ENCODE data around the gene PTPRN. TPM values are rescaled to one million over a fixed set of nuclear protein-coding genes. Genes with fewer than 3 reads are reported as not detected.
A peak's percentile ranks its signal among the peaks of the same experiment; 100 is the strongest.

PTPRN gene
- total and polyA plus RNA-seq, 2 of the 8 experiments (the other 6 are each of a cell fraction or from before 2014, with no cell fraction given), result 5.4 to 8.2 TPM

GRCh38 chr2:219280651-219281050, 28.6 kb downstream of the PTPRN start:
- H3K27ac ChIP-seq (ENCODE audit: low read depth, low read length), result no peak overlapping the region
- H3K79me2 ChIP-seq (ENCODE audit: control insufficient read depth in 1 of 2, insufficient read depth in 2 of 2, low read length in 2 of 2), result no peaks in the 10 kb centered on the region
- H3K4me2 ChIP-seq (ENCODE audit: insufficient read depth in 1 of 2, low read depth in 2 of 2, low read length in 2 of 2), result peak overlapping the region in 1 of 2 experiments; percentile 73; a peak in 1 of 4 replicates
- no peak overlapping the region for H3K4ac ChIP-seq (replicated peaks; ENCODE audit: insufficient read length, low read depth, low read length)
- no peak overlapping the region for H3K56ac ChIP-seq (replicated peaks; ENCODE audit: insufficient read length, low read depth, low read length)
- WGBS, 2 experiments (ENCODE audit: extremely low coverage in 1 of 2, insufficient coverage in 1 of 2, insufficient read length in 1 of 2, insufficient replicate concordance in 2 of 2, low coverage in 1 of 2, low lambda C conversion rate in 2 of 2, missing lambda C conversion rate in 1 of 2), result 90% methylated on average over 4 of the region's 4 CpGs; no CpG with 5 or more reads in 1 of the 2 experiments
- no peak for TF ChIP-seq ZNF274 (IDR thresholded peaks at IDR 0.05; ENCODE audit: borderline replicate concordance, extremely low read depth, low read length)
- H4K8ac ChIP-seq (ENCODE audit: extremely low read depth, insufficient read depth, low read length), result no peak overlapping the region
- H3K4me1 ChIP-seq (replicated peaks in 1 of 4; ENCODE audit: control insufficient read depth in 3 of 4, insufficient read depth in 4 of 4, low read length in 3 of 4), result peaks cover 9 to 25% (median 14%) of the 10 kb centered on the region in 4 experiments
- no peak overlapping the region for H3K4me3 ChIP-seq (ENCODE audit: extremely low read depth in 1 of 4, insufficient read depth in 2 of 4, low read depth in 3 of 4, low read length in 4 of 4)
- H2AFZ ChIP-seq (ENCODE audit: low read length), result no peak overlapping the region
- no peak overlapping the region for H2BK120ac ChIP-seq (replicated peaks; ENCODE audit: low read depth, low read length)
- no peak overlapping the region for H2BK20ac ChIP-seq (ENCODE audit: low read length)
- no peak overlapping the region for H2BK12ac ChIP-seq (ENCODE audit: low read depth, low read length)
- H3K79me1 ChIP-seq (ENCODE audit: low read depth, low read length), result no peaks in the 10 kb centered on the region; the same call in 1 of the 2 replicates
- H4K20me1 ChIP-seq (replicated peaks in 1 of 2; ENCODE audit: control insufficient read depth in 1 of 2, insufficient read depth in 2 of 2, low read length in 2 of 2), result no peaks in the 10 kb centered on the region
- POLR2A ChIA-PET (ENCODE audit: partially characterized antibody), result interaction anchor here (1.3 to 4.5 kb wide), 4 partner anchors 13 to 62 kb away, joined by 3 to 33 read pairs (median 16); partner anchors contain the start of genes ABCB6, GLB1L, STK16 and TUBA4A
- no peak overlapping the region for H4K91ac ChIP-seq (replicated peaks; ENCODE audit: insufficient read length, low read length)
- CTCF ChIA-PET (ENCODE audit: partially characterized antibody), result interaction anchor here (0.7 to 12.1 kb wide), 6 partner anchors 11 to 107 kb away, joined by 3 to 220 read pairs (median 3); partner anchors contain the start of genes DNPEP and TUBA4B
- peaks cover 0 to 4% (median under 1%) of the 10 kb centered on the region in 4 experiments; a peak in 3 of 8 replicates for H3K36me3 ChIP-seq (ENCODE audit: control insufficient read depth in 2 of 4, insufficient read depth in 4 of 4, low read length in 3 of 4)
- H2BK15ac ChIP-seq (ENCODE audit: low read length), result no peak overlapping the region; the same call in 1 of the 2 replicates
- H3K14ac ChIP-seq (ENCODE audit: insufficient read length), result no peak overlapping the region
- H3K9ac ChIP-seq (replicated peaks in 1 of 4; ENCODE audit: extremely low read depth in 1 of 4, low read depth in 3 of 4, low read length in 3 of 4), result no peak overlapping the region
- no peaks in the 10 kb centered on the region; a peak in 1 of 7 replicates for H3K27me3 ChIP-seq (replicated peaks in 1 of 4; ENCODE audit: control insufficient read depth in 3 of 4, extremely low read depth in 1 of 4, insufficient read depth in 3 of 4, low read length in 3 of 4)
- H2BK5ac ChIP-seq (ENCODE audit: low read depth, low read length), result no peak overlapping the region
- H4K5ac ChIP-seq (ENCODE audit: insufficient read length, low read depth, low read length), result no peak overlapping the region
- H3K23ac ChIP-seq (ENCODE audit: insufficient read length), result no peak overlapping the region
- no peaks in the 10 kb centered on the region for H3K9me3 ChIP-seq (ENCODE audit: insufficient read depth in 2 of 2, low read depth in 1 of 2, low read length in 1 of 2)
- H3K23me2 ChIP-seq (ENCODE audit: low read depth, low read length), result peaks cover 8% of the 10 kb centered on the region; the same call in 1 of the 2 replicates
- H2AK5ac ChIP-seq (ENCODE audit: low read depth, low read length), result no peak overlapping the region
- H3K18ac ChIP-seq (ENCODE audit: extremely low read depth, low read length), result no peak overlapping the region
- FAIRE-seq, result no peak
- no peak for DNase-seq (ENCODE audit: low read depth in 1 of 2, low spot score in 2 of 2)
